Measurements from ENCODE around the gene ADAM12.

ADAM12 gene

GRCh38 chr10:126268013-126268920 is 120.0 kb downstream of the ADAM12 start:
- H3K27ac ChIP-seq (ENCODE audit: insufficient read depth, low read length, poor library complexity, severe bottlenecking), result no peak overlapping the region
- no peaks in the 10 kb centered on the region for H3K9me3 ChIP-seq (ENCODE audit: control insufficient read depth, low read length)
- H3K4me1 ChIP-seq (ENCODE audit: control insufficient read depth, insufficient read depth, low read length, poor library complexity, severe bottlenecking), result no peaks in the 10 kb centered on the region
- H3K27me3 ChIP-seq (replicated peaks; ENCODE audit: control insufficient read depth, insufficient read depth, low read length, poor library complexity, severe bottlenecking), result no peaks in the 10 kb centered on the region
- no peak overlapping the region for H3K4me3 ChIP-seq (ENCODE audit: insufficient read depth, low read depth, low read length, poor library complexity, severe bottlenecking)
- H3K36me3 ChIP-seq (ENCODE audit: control insufficient read depth, insufficient read depth, low read length), result no peaks in the 10 kb centered on the region
- DNase-seq, result no peak

- Histone ChIP-seq H3K36me3 (ENCODE audit: control insufficient read depth, insufficient read depth, low read length) (no peaks in the 10 kb centered on the region), H3K4me3 (ENCODE audit: insufficient read depth, low read depth, low read length, poor library complexity, severe bottlenecking) (no peak overlapping the region), H3K9me3 (ENCODE audit: control insufficient read depth, low read length) (no peaks in the 10 kb centered on the region), H3K4me1 (ENCODE audit: control insufficient read depth, insufficient read depth, low read length, poor library complexity, severe bottlenecking) (no peaks in the 10 kb centered on the region), H3K27ac (ENCODE audit: insufficient read depth, low read length, poor library complexity, severe bottlenecking) (no peak overlapping the region), H3K27me3 (replicated peaks; ENCODE audit: control insufficient read depth, insufficient read depth, low read length, poor library complexity, severe bottlenecking) (no peaks in the 10 kb centered on the region)
- DNase-seq, result no peak
These were observed 123.9 kb downstream of the ADAM12 start for GRCh38 chr10:126264102-126265018.

- no peak overlapping the region for H3K4me3 ChIP-seq (ENCODE audit: insufficient read depth, low read depth, low read length, poor library complexity, severe bottlenecking)
- H3K4me1 ChIP-seq (ENCODE audit: control insufficient read depth, insufficient read depth, low read length, poor library complexity, severe bottlenecking), result no peaks in the 10 kb centered on the region
- no peak for DNase-seq
- H3K27me3 ChIP-seq (replicated peaks; ENCODE audit: control insufficient read depth, insufficient read depth, low read length, poor library complexity, severe bottlenecking), result no peaks in the 10 kb centered on the region
- no peak overlapping the region for H3K27ac ChIP-seq (ENCODE audit: insufficient read depth, low read length, poor library complexity, severe bottlenecking)
- no peaks in the 10 kb centered on the region for H3K36me3 ChIP-seq (ENCODE audit: control insufficient read depth, insufficient read depth, low read length)
- no peaks in the 10 kb centered on the region for H3K9me3 ChIP-seq (ENCODE audit: control insufficient read depth, low read length)
These were observed 125.1 kb downstream of the ADAM12 start for GRCh38 chr10:126263006-126263676.

DNA sequence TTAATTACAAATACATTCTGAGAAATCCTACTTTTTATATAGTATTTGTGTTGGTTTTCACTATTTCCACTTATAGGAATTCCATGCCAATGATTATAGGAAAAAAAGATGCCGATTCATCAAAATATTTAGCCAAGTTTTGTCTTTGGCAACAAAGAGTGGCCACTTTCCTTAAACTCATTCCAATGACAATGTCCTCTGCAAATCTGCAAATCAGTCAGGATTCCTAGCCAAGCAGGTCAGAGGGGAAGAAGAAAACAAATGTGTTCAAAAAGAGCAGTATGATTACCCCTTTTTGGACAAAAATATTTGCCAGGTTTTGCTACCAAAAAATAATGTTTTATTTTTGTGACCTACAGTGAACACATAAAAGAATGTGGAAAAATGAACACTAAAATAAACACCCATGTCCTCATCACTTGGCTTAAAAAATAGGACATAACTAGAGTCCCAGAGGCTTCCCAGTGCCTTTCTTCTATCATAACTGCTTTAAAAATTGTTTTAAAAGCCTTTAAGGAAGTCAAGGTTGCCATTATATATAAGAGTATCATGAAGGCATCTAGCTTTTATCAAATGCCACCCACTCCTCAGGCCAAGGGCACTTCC is 125.9 kb downstream of the ADAM12 start:
- DNase-seq, result no peak
- Histone ChIP-seq H3K27me3 (replicated peaks; ENCODE audit: control insufficient read depth, insufficient read depth, low read length, poor library complexity, severe bottlenecking) (no peaks in the 10 kb centered on the region), H3K27ac (ENCODE audit: insufficient read depth, low read length, poor library complexity, severe bottlenecking) (no peak overlapping the region), H3K4me1 (ENCODE audit: control insufficient read depth, insufficient read depth, low read length, poor library complexity, severe bottlenecking) (no peaks in the 10 kb centered on the region), H3K4me3 (ENCODE audit: insufficient read depth, low read depth, low read length, poor library complexity, severe bottlenecking) (no peak overlapping the region), H3K9me3 (ENCODE audit: control insufficient read depth, low read length) (no peaks in the 10 kb centered on the region), H3K36me3 (ENCODE audit: control insufficient read depth, insufficient read depth, low read length) (no peaks in the 10 kb centered on the region)

GRCh38 chr10:126259760-126260479 is 128.4 kb downstream of the ADAM12 start:
- DNase-seq, result no peak

DNA sequence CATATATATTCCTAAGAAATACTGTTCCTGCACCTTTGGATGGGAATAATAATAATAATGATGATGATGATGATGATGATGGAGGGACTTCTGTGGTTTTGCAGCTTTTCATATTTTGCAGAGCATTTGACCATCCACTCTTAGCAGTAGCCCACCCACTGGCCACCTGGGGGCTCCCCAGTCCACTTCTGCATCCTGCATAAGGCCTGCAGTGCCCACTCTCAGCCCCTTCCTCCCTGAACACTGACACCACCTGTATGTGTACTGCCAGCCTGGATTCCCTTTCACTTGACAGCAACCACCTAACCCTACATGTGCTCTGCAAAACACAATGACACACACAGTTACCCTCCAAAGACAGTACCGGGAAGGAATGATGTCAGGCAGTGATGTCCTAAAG is 131.4 kb downstream of the ADAM12 start:
- H3K27ac ChIP-seq (ENCODE audit: insufficient read depth, low read length, poor library complexity, severe bottlenecking), result no peak overlapping the region
- no peaks in the 10 kb centered on the region for H3K36me3 ChIP-seq (ENCODE audit: control insufficient read depth, insufficient read depth, low read length)
- no peaks in the 10 kb centered on the region for H3K4me1 ChIP-seq (ENCODE audit: control insufficient read depth, insufficient read depth, low read length, poor library complexity, severe bottlenecking)
- H3K9me3 ChIP-seq (ENCODE audit: control insufficient read depth, low read length), result no peaks in the 10 kb centered on the region
- H3K4me3 ChIP-seq (ENCODE audit: insufficient read depth, low read depth, low read length, poor library complexity, severe bottlenecking), result no peak overlapping the region
- H3K27me3 ChIP-seq (replicated peaks; ENCODE audit: control insufficient read depth, insufficient read depth, low read length, poor library complexity, severe bottlenecking), result no peaks in the 10 kb centered on the region
- DNase-seq, result no peak

More at GRCh38 chr10:126259760-126260479, 128.4 kb downstream of the ADAM12 start:
- no peaks in the 10 kb centered on the region for H3K36me3 ChIP-seq (ENCODE audit: control insufficient read depth, insufficient read depth, low read length)
- no peak overlapping the region for H3K4me3 ChIP-seq (ENCODE audit: insufficient read depth, low read depth, low read length, poor library complexity, severe bottlenecking)
- no peaks in the 10 kb centered on the region for H3K4me1 ChIP-seq (ENCODE audit: control insufficient read depth, insufficient read depth, low read length, poor library complexity, severe bottlenecking)
- no peaks in the 10 kb centered on the region for H3K9me3 ChIP-seq (ENCODE audit: control insufficient read depth, low read length)
- H3K27me3 ChIP-seq (replicated peaks; ENCODE audit: control insufficient read depth, insufficient read depth, low read length, poor library complexity, severe bottlenecking), result no peaks in the 10 kb centered on the region
- no peak overlapping the region for H3K27ac ChIP-seq (ENCODE audit: insufficient read depth, low read length, poor library complexity, severe bottlenecking)

GRCh38 chr10:126255313-126255712 is 133.0 kb downstream of the ADAM12 start:
- Histone ChIP-seq H3K4me1 (ENCODE audit: control insufficient read depth, insufficient read depth, low read length, poor library complexity, severe bottlenecking) (no peaks in the 10 kb centered on the region), H3K27ac (ENCODE audit: insufficient read depth, low read length, poor library complexity, severe bottlenecking) (no peak overlapping the region), H3K36me3 (ENCODE audit: control insufficient read depth, insufficient read depth, low read length) (no peaks in the 10 kb centered on the region), H3K27me3 (replicated peaks; ENCODE audit: control insufficient read depth, insufficient read depth, low read length, poor library complexity, severe bottlenecking) (no peaks in the 10 kb centered on the region), H3K9me3 (ENCODE audit: control insufficient read depth, low read length) (no peaks in the 10 kb centered on the region), H3K4me3 (ENCODE audit: insufficient read depth, low read depth, low read length, poor library complexity, severe bottlenecking) (no peak overlapping the region)
- no peak for DNase-seq

- H3K4me1 ChIP-seq (ENCODE audit: control insufficient read depth, insufficient read depth, low read length, poor library complexity, severe bottlenecking), result no peaks in the 10 kb centered on the region
- no peaks in the 10 kb centered on the region for H3K9me3 ChIP-seq (ENCODE audit: control insufficient read depth, low read length)
- H3K27ac ChIP-seq (ENCODE audit: insufficient read depth, low read length, poor library complexity, severe bottlenecking), result no peak overlapping the region
- no peak for DNase-seq
- H3K4me3 ChIP-seq (ENCODE audit: insufficient read depth, low read depth, low read length, poor library complexity, severe bottlenecking), result no peak overlapping the region
- H3K36me3 ChIP-seq (ENCODE audit: control insufficient read depth, insufficient read depth, low read length), result no peaks in the 10 kb centered on the region
- H3K27me3 ChIP-seq (replicated peaks; ENCODE audit: control insufficient read depth, insufficient read depth, low read length, poor library complexity, severe bottlenecking), result no peaks in the 10 kb centered on the region
These were observed 134.7 kb downstream of the ADAM12 start for GRCh38 chr10:126253611-126253998.
